Sigmoid colon (tissue), 4 donors: Measurements from ENCODE around the gene LAMC3.

Experiments
- CTCF ChIP-seq, 4 experiments: fragments of 450-650 bp in 3 of 4; fragments of 200-600 bp in 1 of 4; IDR thresholded peaks; one replicate each; pipeline ENCODE4 v1.5.1; 2016 to 2019; ENCODE audit warnings: antibody characterized with exemption in 4 of 4, mild to moderate bottlenecking in 3 of 4, moderate library complexity in 2 of 4
- EP300 ChIP-seq, 4 donors: sonication (generic); formaldehyde crosslinking; IDR thresholded peaks; one replicate each; pipeline ENCODE4 v1.6.1; 2017; ENCODE audit warnings: antibody characterized with exemption in 4 of 4

DNA sequence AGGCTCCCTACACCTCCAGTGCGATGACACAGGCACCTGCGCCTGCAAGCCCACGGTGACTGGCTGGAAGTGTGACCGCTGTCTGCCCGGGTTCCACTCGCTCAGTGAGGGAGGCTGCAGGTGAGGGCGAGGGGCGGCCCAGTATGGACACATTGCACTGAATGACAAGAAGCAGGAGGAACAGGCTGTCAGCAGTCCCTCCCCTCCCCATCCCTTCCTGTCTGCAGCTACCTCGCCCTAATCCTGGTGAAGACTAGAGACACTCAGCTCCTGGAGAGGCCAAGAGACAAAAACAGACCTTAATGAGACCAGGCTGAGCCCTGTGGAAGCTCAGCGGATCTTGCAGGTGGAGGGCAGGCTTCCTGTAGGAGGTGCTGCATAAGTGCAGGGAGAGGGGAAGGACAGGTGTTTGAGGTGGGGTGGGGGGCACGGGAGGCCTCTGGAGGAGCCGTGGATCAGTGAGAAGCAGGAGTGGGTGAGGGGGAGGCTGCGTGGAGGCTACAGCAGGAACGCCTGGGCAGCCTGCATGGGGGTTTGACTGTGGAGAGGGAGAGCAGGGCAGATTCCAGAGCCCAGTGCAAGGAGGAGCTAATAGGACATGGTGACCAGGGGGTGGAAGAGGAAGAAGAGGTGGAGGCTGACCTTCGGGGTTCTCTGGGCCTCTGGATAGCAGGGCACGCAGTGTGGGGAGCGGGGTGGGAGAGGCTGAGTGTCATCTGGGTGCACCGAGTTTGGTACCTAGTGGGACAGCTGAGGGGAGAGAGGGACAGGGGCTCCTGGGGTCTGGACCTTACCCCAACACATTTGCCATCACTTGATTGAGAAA is 30.4 kb downstream of the LAMC3 start:
- TF ChIP-seq EP300 (IDR thresholded peaks at IDR 0.05), result no peak
- no peak for TF ChIP-seq CTCF (IDR thresholded peaks at IDR 0.05)
